Measurements from ENCODE around the gene FAM228B. TPM values are rescaled to one million over a fixed set of nuclear protein-coding genes. Genes with fewer than 3 reads are reported as not detected.

FAM228B gene
- total RNA-seq, 2 donors from 2014 or later, result 37.0 to 45.2 TPM

Other genes starting within 250 kb of the FAM228B start
- gene ATAD2B, start 196.3 kb upstream of the FAM228B start, total RNA-seq, result 10 to 100 TPM in 1 of 2 donors, 1 to 10 TPM in 1; 6.5 to 12.1 TPM
- 10 to 100 TPM; 21.3 to 23.7 TPM for gene UBXN2A, start 183.0 kb upstream of the FAM228B start, total RNA-seq
- under 1 TPM; 0.39 to 0.41 TPM for gene MFSD2B, start 113.4 kb upstream of the FAM228B start, total RNA-seq
- gene WDCP, start 76.1 kb upstream of the FAM228B start, total RNA-seq, result 1 to 10 TPM; 5.5 to 6.6 TPM
- 1 to 10 TPM; 4.6 to 5.3 TPM for gene FKBP1B, start 73.7 kb upstream of the FAM228B start, total RNA-seq
- 10 to 100 TPM; 49.4 to 56.7 TPM for gene SF3B6, start 47.1 kb upstream of the FAM228B start, total RNA-seq
- 10 to 100 TPM in 1 of 2 donors, 1 to 10 TPM in 1; 7.6 to 14.5 TPM for gene TP53I3, start 38.6 kb upstream of the FAM228B start, total RNA-seq
- 1 to 10 TPM in 1 of 2 donors, under 1 TPM in 1; 0.52 to 1.1 TPM for gene PFN4, start 135 bp upstream of the FAM228B start, total RNA-seq
- 1 to 10 TPM in 1 of 2 donors, under 1 TPM in 1; 0.77 to 1.2 TPM for gene FAM228A, start 51.6 kb downstream of the FAM228B start, total RNA-seq
- gene ITSN2, start 237.1 kb downstream of the FAM228B start, total RNA-seq, result 10 to 100 TPM; 35.8 to 41.1 TPM